GM12864 (cell line): ENCODE measurements around the gene MRPL14.
"Not testable (repeated sequence)": the region's sequence is repeated elsewhere in the genome, so short reads cannot be mapped to it uniquely, and the experiment has no call there.

Source experiments
- DNase-seq: peaks from one replicate; pipeline ENCODE4 v3.0.0-alpha.2; 2011; ENCODE audit warnings: low read depth
- H3K4me3 ChIP-seq: 2 replicates; pipeline ENCODE4 v1.5.1; 2011; ENCODE audit warnings: mild to moderate bottlenecking, low read depth, low read length, control low read depth
- TF ChIP-seq, protein P1 (sequence below): IDR thresholded peaks from 2 replicates; pipeline ENCODE4 v1.5.1; 2011; ENCODE audit warnings: low read depth, mild to moderate bottlenecking, moderate library complexity, low read length, control low read depth, inconsistent platforms; ENCODE audit errors: missing control alignments

Gene MRPL14

GRCh38 chr6:44099192-44099591 lies 28.1 kb downstream of the MRPL14 start:
- TF ChIP-seq, protein P1, sequence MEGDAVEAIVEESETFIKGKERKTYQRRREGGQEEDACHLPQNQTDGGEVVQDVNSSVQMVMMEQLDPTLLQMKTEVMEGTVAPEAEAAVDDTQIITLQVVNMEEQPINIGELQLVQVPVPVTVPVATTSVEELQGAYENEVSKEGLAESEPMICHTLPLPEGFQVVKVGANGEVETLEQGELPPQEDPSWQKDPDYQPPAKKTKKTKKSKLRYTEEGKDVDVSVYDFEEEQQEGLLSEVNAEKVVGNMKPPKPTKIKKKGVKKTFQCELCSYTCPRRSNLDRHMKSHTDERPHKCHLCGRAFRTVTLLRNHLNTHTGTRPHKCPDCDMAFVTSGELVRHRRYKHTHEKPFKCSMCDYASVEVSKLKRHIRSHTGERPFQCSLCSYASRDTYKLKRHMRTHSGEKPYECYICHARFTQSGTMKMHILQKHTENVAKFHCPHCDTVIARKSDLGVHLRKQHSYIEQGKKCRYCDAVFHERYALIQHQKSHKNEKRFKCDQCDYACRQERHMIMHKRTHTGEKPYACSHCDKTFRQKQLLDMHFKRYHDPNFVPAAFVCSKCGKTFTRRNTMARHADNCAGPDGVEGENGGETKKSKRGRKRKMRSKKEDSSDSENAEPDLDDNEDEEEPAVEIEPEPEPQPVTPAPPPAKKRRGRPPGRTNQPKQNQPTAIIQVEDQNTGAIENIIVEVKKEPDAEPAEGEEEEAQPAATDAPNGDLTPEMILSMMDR: no peak
- no peak overlapping the region for H3K4me3 ChIP-seq
- no peak for DNase-seq

DNA sequence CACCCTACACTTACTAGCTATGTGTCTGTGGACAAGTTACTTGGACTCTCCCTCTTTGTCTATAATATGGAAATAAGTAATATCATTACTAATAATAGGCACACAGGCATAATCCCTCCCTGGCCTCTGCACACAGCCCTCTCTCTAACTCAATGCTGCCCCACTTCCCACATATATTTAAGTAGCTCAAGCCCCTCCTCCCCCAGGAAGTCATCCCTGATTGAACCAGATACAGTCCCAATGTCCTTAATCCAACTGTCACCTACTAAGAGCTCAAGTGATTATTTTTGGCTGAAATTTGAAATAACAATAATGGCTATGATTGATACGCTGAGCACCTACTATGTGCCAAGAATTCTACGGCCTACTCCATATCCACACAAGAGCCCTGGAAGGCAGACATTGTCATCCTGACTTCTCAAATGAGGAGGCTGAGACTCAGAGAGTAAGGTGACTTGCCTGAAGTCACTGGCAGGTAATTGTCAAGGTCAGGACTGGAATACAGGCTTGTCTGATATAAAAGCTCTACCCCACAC lies 29.4 kb downstream of the MRPL14 start:
- no peak overlapping the region for H3K4me3 ChIP-seq
- TF ChIP-seq, protein P1: no peak
- DNase-seq: no peak

GRCh38 chr6:44096612-44097011 lies 30.6 kb downstream of the MRPL14 start:
- TF ChIP-seq, protein P1: peak; percentile 89
- no peak overlapping the region for H3K4me3 ChIP-seq
- peak; percentile 34 for DNase-seq

DNA sequence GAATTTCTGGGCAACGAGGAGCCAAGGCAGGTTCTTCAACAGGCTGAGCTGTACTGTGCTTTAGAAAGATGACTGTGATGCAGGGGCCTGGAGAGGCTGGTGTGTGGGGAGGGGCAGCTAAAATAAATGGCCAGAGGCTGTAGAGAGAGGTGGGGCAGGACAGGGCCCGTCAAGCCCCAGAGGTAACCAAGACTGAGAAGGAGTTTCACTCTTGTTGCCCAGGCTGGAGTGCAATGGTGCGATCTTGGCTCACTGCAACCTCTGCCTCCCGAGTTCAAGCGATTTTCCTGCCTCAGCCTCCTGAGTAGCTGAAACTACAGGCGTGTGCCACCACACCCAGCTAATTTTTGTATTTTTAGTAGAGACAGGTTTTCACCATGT lies 32.0 kb downstream of the MRPL14 start:
- not testable (repeated sequence) for DNase-seq, H3K4me3 ChIP-seq

- TF ChIP-seq, protein P1: no peak
- no peak for DNase-seq
- no peak overlapping the region for H3K4me3 ChIP-seq
Measured at GRCh38 chr6:44094403-44095242, 32.6 kb downstream of the MRPL14 start.

DNA sequence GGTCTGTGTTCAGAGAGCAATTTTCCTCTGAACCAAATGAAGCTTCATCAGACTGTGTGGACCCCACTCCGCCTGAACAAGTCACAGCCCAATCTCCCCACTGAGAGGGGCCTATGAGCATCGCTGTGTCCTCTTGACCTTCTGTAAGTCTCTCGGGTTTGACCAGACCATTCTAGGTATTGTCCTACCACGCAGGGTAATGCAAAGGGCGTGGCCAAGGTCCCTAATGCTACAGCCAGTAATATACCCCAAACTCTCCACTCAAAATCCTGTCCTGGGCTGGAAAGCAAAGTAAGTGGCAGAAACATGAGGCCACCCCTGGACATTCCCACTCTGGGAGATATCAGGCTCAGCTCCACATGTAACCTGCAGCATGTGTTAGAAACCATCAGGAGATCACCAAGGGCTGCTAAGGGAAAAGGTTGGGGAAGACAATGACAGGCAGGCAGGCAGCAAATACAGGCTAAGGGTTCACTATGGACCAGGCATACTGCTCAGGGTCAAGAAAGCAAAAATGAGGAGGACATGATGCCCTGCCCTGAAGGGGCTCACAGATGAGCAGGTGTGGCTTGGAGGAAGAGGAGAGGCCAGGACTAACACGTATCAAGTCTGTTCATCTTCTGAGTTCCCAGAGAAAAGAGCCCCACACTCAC lies 33.4 kb downstream of the MRPL14 start:
- no peak overlapping the region for H3K4me3 ChIP-seq
- TF ChIP-seq, protein P1: no peak
- DNase-seq: no peak

DNA sequence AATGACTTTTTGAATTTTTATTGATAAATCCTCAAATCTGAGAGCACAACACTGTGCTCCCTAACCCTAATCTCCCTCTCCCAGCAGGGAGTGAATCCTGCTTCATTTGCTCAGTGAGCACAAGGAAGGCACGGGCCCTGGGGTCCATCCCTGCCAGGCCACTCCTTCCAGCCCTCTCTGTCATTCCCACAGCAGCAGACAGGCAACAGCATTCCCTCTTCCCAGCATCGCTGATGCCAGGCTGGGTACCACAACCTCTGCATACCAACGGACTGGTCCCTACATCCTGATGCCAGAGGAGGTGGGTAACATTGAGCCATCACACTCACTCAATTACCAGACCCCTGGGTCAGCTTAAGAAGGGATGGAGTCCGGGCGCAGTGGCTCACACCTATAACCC lies 34.2 kb downstream of the MRPL14 start:
- DNase-seq: no peak
- TF ChIP-seq, protein P1: no peak
- H3K4me3 ChIP-seq: no peak overlapping the region
